ENCODE data around the gene ANTXRL.
"Not testable (repeated sequence)": the region's sequence is repeated elsewhere in the genome, so short reads cannot be mapped to it uniquely, and the experiment has no call there.

Gene ANTXRL

GRCh38 chr10:46273506-46274477 lies 13.0 kb upstream of the ANTXRL start:
- no peak for DNase-seq (ENCODE audit: low spot score)

- DNase-seq (ENCODE audit: low spot score), result no peak
Observed at GRCh38 chr10:46277840-46278239, 9.0 kb upstream of the ANTXRL start.

- DNase-seq (ENCODE audit: low spot score), result not testable (repeated sequence)
Observed at GRCh38 chr10:46282421-46282831, 4.4 kb upstream of the ANTXRL start.

- DNase-seq (ENCODE audit: low spot score), result peak; percentile 94
Observed at GRCh38 chr10:46282842-46283574, 3.8 kb upstream of the ANTXRL start.

- no peak for DNase-seq (ENCODE audit: low spot score)
Observed at GRCh38 chr10:46283580-46284285, 3.1 kb upstream of the ANTXRL start.

GRCh38 chr10:46284286-46285229 lies 2.2 kb upstream of the ANTXRL start:
- peak; percentile 94 for DNase-seq (ENCODE audit: low spot score)

- DNase-seq (ENCODE audit: low spot score), result no peak
Observed at GRCh38 chr10:46285300-46285699, 1.5 kb upstream of the ANTXRL start.

GRCh38 chr10:46285966-46286620 lies 704 bp upstream of the ANTXRL start:
- no peak for DNase-seq (ENCODE audit: low spot score)

GRCh38 chr10:46287846-46288477 lies 1.2 kb downstream of the ANTXRL start:
- DNase-seq (ENCODE audit: low spot score), result no peak

GRCh38 chr10:46288601-46289206 lies 1.9 kb downstream of the ANTXRL start:
- DNase-seq (ENCODE audit: low spot score), result no peak

GRCh38 chr10:46289209-46289810 lies 2.5 kb downstream of the ANTXRL start:
- no peak for DNase-seq (ENCODE audit: low spot score)

GRCh38 chr10:46290101-46290886 lies 3.5 kb downstream of the ANTXRL start:
- DNase-seq (ENCODE audit: low spot score), result no peak

GRCh38 chr10:46291817-46292572 lies 5.2 kb downstream of the ANTXRL start:
- no peak for DNase-seq (ENCODE audit: low spot score)

- no peak for DNase-seq (ENCODE audit: low spot score)
Observed at GRCh38 chr10:46292573-46293023, 5.8 kb downstream of the ANTXRL start.

- DNase-seq (ENCODE audit: low spot score), result no peak
Observed at GRCh38 chr10:46293228-46293627, 6.4 kb downstream of the ANTXRL start.

- DNase-seq (ENCODE audit: low spot score), result no peak
Observed at GRCh38 chr10:46293832-46294640, 7.2 kb downstream of the ANTXRL start.
